Tibial nerve (tissue), 4 donors: ENCODE results near the gene NLE1.

Source experiments
- EP300 ChIP-seq, 2 donors: sonication (generic); formaldehyde crosslinking; IDR thresholded peaks; one replicate each; pipeline ENCODE4 v1.6.1; 2017; ENCODE audit warnings: antibody characterized with exemption in 2 of 2, mild to moderate bottlenecking in 1 of 2
- POLR2A ChIP-seq, 2 donors: fragments of 450-650 bp; IDR thresholded peaks; one replicate each; pipeline ENCODE4 v1.6.1; 2017; ENCODE audit warnings: antibody characterized with exemption in 2 of 2, mild to moderate bottlenecking in 2 of 2, moderate library complexity in 2 of 2
- TF ChIP-seq, protein P1 (sequence below), 5 experiments: fragments of 200-600 bp in 3 of 5; fragments of 450-650 bp in 2 of 5; sonication (generic) in 3 of 5; IDR thresholded peaks; one replicate each; pipeline ENCODE4 v1.5.1; 2016 to 2019; ENCODE audit warnings: antibody characterized with exemption in 5 of 5, mild to moderate bottlenecking in 3 of 5, moderate library complexity in 2 of 5

DNA sequence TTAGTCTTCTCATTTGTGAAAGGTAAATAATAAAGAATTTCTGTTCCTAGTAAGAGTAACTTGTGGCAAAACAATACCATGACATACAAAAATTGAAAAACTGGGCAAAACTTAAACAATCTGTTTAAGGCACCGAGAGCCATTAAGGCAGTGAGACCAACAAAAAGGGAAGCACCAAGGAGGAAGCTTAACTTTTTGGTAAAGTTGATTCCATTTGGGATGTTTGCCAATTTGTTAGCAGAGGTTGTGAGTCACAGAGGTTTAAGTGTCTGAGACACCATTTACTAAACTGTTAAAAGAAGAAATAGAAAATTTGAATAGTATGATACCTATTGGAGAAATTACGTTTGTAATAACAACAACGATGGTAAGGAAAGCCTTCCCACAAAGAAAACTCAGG, 47.2 kb upstream of the NLE1 start:
- no peak for TF ChIP-seq POLR2A (IDR thresholded peaks at IDR 0.05)
- TF ChIP-seq, protein P1, sequence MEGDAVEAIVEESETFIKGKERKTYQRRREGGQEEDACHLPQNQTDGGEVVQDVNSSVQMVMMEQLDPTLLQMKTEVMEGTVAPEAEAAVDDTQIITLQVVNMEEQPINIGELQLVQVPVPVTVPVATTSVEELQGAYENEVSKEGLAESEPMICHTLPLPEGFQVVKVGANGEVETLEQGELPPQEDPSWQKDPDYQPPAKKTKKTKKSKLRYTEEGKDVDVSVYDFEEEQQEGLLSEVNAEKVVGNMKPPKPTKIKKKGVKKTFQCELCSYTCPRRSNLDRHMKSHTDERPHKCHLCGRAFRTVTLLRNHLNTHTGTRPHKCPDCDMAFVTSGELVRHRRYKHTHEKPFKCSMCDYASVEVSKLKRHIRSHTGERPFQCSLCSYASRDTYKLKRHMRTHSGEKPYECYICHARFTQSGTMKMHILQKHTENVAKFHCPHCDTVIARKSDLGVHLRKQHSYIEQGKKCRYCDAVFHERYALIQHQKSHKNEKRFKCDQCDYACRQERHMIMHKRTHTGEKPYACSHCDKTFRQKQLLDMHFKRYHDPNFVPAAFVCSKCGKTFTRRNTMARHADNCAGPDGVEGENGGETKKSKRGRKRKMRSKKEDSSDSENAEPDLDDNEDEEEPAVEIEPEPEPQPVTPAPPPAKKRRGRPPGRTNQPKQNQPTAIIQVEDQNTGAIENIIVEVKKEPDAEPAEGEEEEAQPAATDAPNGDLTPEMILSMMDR (IDR thresholded peaks at IDR 0.05): no peak
- no peak for TF ChIP-seq EP300 (IDR thresholded peaks at IDR 0.05)
